DOHH2 (cell line): ENCODE data around the gene MED10.

Experiments used
- CTCF ChIP-seq: fragments of 200-600 bp; sonication (generic); IDR thresholded peaks from one replicate; pipeline ENCODE4 v1.5.1; 2014; ENCODE audit warnings: antibody characterized with exemption, mild to moderate bottlenecking, low read depth, low read length; ENCODE audit not compliant: poor library complexity, severe bottlenecking
- EZH2phosphoT487 ChIP-seq: fragments of 200-600 bp; sonication (generic); IDR thresholded peaks from 2 replicates; pipeline ENCODE4 v1.6.1; 2017; ENCODE audit warnings: borderline replicate concordance, mild to moderate bottlenecking, antibody characterized with exemption, low read length, moderate library complexity, mixed read lengths

- TF ChIP-seq CTCF: no peak
- no peak for TF ChIP-seq EZH2phosphoT487
These were observed 20.4 kb upstream of the MED10 start for GRCh38 chr5:6398570-6399230.
